GM12878 (cell line): ENCODE data around the gene PSORS1C2. TPM values are rescaled to one million over a fixed set of nuclear protein-coding genes. Genes with fewer than 3 reads are reported as not detected.

Experiments used
- ATAC-seq: fragments of 200-7000 bp; cut with Tn5 transposase; 3 replicates; pipeline ENCODE4 v1.9.1; 2020; ENCODE audit warnings: mild to moderate bottlenecking, moderate library complexity
- BruUV-seq: library from RNA; stranded (reverse); fragments of 400-500 nt; replicated peaks from 2 replicates; lab custom pipeline; 2021; lab: Mats Ljungman, UMichigan
- CTCF ChIA-PET: fragments of 300-600 bp; sonication (Branson Sonifier 250); formaldehyde crosslinking; extraction: SDS; loops from one replicate; lab custom pipeline; 2021; ENCODE audit warnings: inconsistent platforms; lab: Yijun Ruan, JAX
- POLR2A ChIA-PET: fragments of 350-600 bp; formaldehyde crosslinking; extraction: SDS; loops from one replicate; lab custom pipeline; 2021; ENCODE audit warnings: inconsistent platforms; lab: Charles Lee
- RAD21 ChIA-PET: fragments of 300-600 bp; sonication (Branson Sonifier 250); formaldehyde crosslinking; loops from one replicate; lab custom pipeline; 2023; ENCODE audit warnings: antibody characterized with exemption; ENCODE audit not compliant: unreplicated experiment; lab: Charles Lee
- SMC1A ChIA-PET: fragments of 300-600 bp; sonication (Branson Sonifier 250); formaldehyde crosslinking; loops from one replicate; lab custom pipeline; 2023; ENCODE audit not compliant: unreplicated experiment, uncharacterized antibody; lab: Charles Lee
- DNase-seq: peaks from one replicate; pipeline ENCODE4 v3.0.0-alpha.2; 2011; ENCODE audit warnings: low read depth, low spot score
- FAIRE-seq: peaks from 3 replicates; lab custom pipeline; 2011; peaks lifted over from hg19 to GRCh38; lab: Jason Lieb, UNC
- H2AFZ ChIP-seq: 2 replicates; pipeline ENCODE4 v1.6.0; 2011; ENCODE audit warnings: low read depth, low read length, control low read depth; ENCODE audit not compliant: control insufficient read depth
- H3K27ac ChIP-seq: 2 replicates; pipeline ENCODE4 v1.5.1; 2011; ENCODE audit warnings: control low read depth; ENCODE audit not compliant: control insufficient read depth, insufficient read depth
- H3K27me3 ChIP-seq, 2 experiments: replicated peaks in 1 of 2; 2 replicates each; pipeline versions ENCODE4 v1.6.0 to v1.6.1; 2011; ENCODE audit warnings: low read length in 1 of 2; ENCODE audit not compliant: control insufficient read depth in 2 of 2, insufficient read depth in 2 of 2
- H3K36me3 ChIP-seq, 2 experiments: 2 replicates each; pipeline ENCODE4 v1.5.1; 2011; ENCODE audit warnings: low read length in 1 of 2; ENCODE audit not compliant: control insufficient read depth in 2 of 2, insufficient read depth in 2 of 2
- H3K4me1 ChIP-seq: 2 replicates; pipeline ENCODE4 v1.6.1; 2011; ENCODE audit warnings: mild to moderate bottlenecking, low read length, moderate library complexity, mixed read lengths; ENCODE audit not compliant: control insufficient read depth, insufficient read depth
- H3K4me2 ChIP-seq: 2 replicates; pipeline ENCODE4 v1.6.0; 2011; ENCODE audit warnings: control low read depth; ENCODE audit not compliant: control insufficient read depth, insufficient read depth
- H3K4me3 ChIP-seq: fragments of 200-600 bp; sonication (generic); 2 replicates; pipeline ENCODE4 v1.5.1; 2016
- H3K79me2 ChIP-seq: 2 replicates; pipeline ENCODE4 v1.6.0; 2011; ENCODE audit warnings: low read length; ENCODE audit not compliant: control insufficient read depth, insufficient read depth
- H3K9ac ChIP-seq: 2 replicates; pipeline ENCODE4 v1.8.0; 2011; ENCODE audit warnings: low read length, control low read depth, mixed read lengths; ENCODE audit not compliant: control insufficient read depth, insufficient read depth
- H3K9me3 ChIP-seq: replicated peaks from 3 replicates; pipeline ENCODE4 v1.5.1; 2011; ENCODE audit warnings: mild to moderate bottlenecking, low read length; ENCODE audit not compliant: control insufficient read depth, insufficient read depth
- H4K20me1 ChIP-seq: 2 replicates; pipeline ENCODE4 v1.6.0; 2011; ENCODE audit not compliant: control insufficient read depth, insufficient read depth
- CBX5 ChIP-seq: sonication (generic); IDR thresholded peaks from 2 replicates; pipeline ENCODE4 v1.6.1; 2016; ENCODE audit warnings: low read depth, moderate library complexity, mild to moderate bottlenecking, inconsistent platforms
- FOXK2 ChIP-seq: fragments of 450-650 bp; IDR thresholded peaks from 2 replicates; pipeline ENCODE4 v1.6.1; 2017; ENCODE audit warnings: mild to moderate bottlenecking, moderate library complexity
- IRF4 ChIP-seq: IDR thresholded peaks from 2 replicates; pipeline ENCODE4 v1.6.1; 2011; ENCODE audit warnings: low read depth, low read length
- MEF2B ChIP-seq: fragments of 450-650 bp; IDR thresholded peaks from 2 replicates; pipeline ENCODE4 v1.6.1; 2018; ENCODE audit warnings: mild to moderate bottlenecking, moderate library complexity; ENCODE audit not compliant: partially characterized antibody, poor library complexity, severe bottlenecking
- NR2C1 ChIP-seq: fragments of 450-650 bp; IDR thresholded peaks from 2 replicates; pipeline ENCODE4 v1.6.1; 2017; ENCODE audit warnings: antibody characterized with exemption, mild to moderate bottlenecking, moderate library complexity
- PAX5 ChIP-seq: IDR thresholded peaks from 2 replicates; pipeline ENCODE4 v1.6.1; 2011; ENCODE audit warnings: low read depth, low read length, borderline replicate concordance
- PML ChIP-seq: IDR thresholded peaks from 2 replicates; pipeline ENCODE4 v1.6.1; 2012; ENCODE audit warnings: low read length, inconsistent platforms
- STAT3 ChIP-seq: IDR thresholded peaks from 2 replicates; pipeline ENCODE4 v1.6.1; 2011; ENCODE audit warnings: low read depth, low read length, improper control_type of control experiment
- TARDBP ChIP-seq: IDR thresholded peaks from 2 replicates; pipeline ENCODE4 v1.6.1; 2016; ENCODE audit warnings: borderline replicate concordance
- ZNF622 ChIP-seq: fragments of 450-650 bp; IDR thresholded peaks from 2 replicates; pipeline ENCODE4 v1.6.1; 2017; ENCODE audit warnings: mild to moderate bottlenecking, inconsistent platforms
- WGBS: methylation state at CpG from one replicate; pipeline ENCODE4 v1.1.6; 2016; ENCODE audit warnings: low lambda C conversion rate; ENCODE audit not compliant: insufficient replicate concordance, insufficient coverage; ENCODE audit errors: missing lambda C conversion rate; 5-methylcytosine and 5-hydroxymethylcytosine counted together
- in situ Hi-C: fragments of 300-500 bp; cut with MboI; formaldehyde crosslinking; loops from 9 replicates; pipeline ENCODE4 v1.14.3; 2018; ENCODE audit warnings: mixed read lengths
- intact Hi-C: fragments of 100-400 bp; cut with micrococcal nuclease; formaldehyde crosslinking; loops from one replicate; pipeline ENCODE4 v1.14.2; 2022; ENCODE audit not compliant: unreplicated experiment
- polyA plus RNA-seq, 11 experiments: library from polyadenylated mRNA; depleted of rRNA in 4 of 11; unstranded in 6 of 11; stranded (reverse) in 5 of 11; fragments of >200 nt; fragmentation: Nextera tagmentation in 4 of 11; fragmentation: Illumina TruSeq in 1 of 11; extraction: Ambion mirVana in 4 of 11; extraction: Trizol in 1 of 11; gene quantifications; 1 replicate in 1 of 11; 2 replicates in 10 of 11; pipeline versions ENCODE4 v1.2.1 to v1.2.3, GENCODE V29; 2011 to 2016; ENCODE audit warnings: inconsistent platforms in 2 of 11, missing spikeins in 2 of 11, low read depth in 1 of 11
- total RNA-seq, 4 experiments: library from RNA; depleted of rRNA in 3 of 4; stranded (reverse); fragments of >200 nt in 3 of 4; fragmentation: Illumina TruSeq in 1 of 4; extraction: Trizol in 1 of 4; gene quantifications; 2 replicates each; pipeline versions ENCODE4 v1.2.1 to v1.2.3, GENCODE V29; 2013 to 2021
- TF ChIP-seq, protein P1 (sequence below): IDR thresholded peaks from 2 replicates; pipeline ENCODE4 v1.6.1; 2012; ENCODE audit warnings: low read length, inconsistent platforms
- TF ChIP-seq, protein P2 (sequence below): fragments of 450-650 bp; IDR thresholded peaks from 2 replicates; pipeline ENCODE4 v1.6.1; 2014; ENCODE audit warnings: mild to moderate bottlenecking
- TF ChIP-seq, protein P3 (sequence below): fragments of 450-650 bp; formaldehyde crosslinking; IDR thresholded peaks from 2 replicates; pipeline ENCODE4 v1.4.0; 2020; ENCODE audit warnings: mild to moderate bottlenecking, moderate library complexity
- TF ChIP-seq, protein P4 (sequence below): IDR thresholded peaks from 2 replicates; pipeline ENCODE4 v1.6.1; 2011; ENCODE audit warnings: low read depth, low read length, improper control_type of control experiment, borderline replicate concordance

The PSORS1C2 gene
- total and polyA plus RNA-seq, 10 of the 15 experiments (the other 5 are each of a cell fraction or from before 2014, with no cell fraction given), result not detected

DNA sequence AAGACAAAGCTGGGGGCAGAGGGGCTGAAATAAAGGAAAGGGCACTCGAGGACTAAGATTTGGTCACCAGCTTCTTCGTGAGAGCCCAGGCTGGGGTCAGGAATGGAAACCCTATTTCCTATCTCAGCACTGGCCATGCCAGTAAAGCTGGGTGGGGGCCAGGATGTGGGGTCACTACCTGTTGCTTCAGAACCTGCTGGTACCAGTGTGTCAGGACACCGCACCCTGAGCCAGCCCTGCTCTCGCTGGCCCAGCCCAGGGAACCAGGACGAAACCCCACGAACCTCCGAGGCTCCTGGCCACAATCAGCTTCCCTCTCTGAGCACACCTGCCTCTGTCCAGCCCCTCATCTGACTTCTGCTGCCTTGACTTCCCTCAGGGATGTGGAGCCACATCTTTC, 20.7 kb downstream of the PSORS1C2 start (continued):
- TF ChIP-seq, protein P1, sequence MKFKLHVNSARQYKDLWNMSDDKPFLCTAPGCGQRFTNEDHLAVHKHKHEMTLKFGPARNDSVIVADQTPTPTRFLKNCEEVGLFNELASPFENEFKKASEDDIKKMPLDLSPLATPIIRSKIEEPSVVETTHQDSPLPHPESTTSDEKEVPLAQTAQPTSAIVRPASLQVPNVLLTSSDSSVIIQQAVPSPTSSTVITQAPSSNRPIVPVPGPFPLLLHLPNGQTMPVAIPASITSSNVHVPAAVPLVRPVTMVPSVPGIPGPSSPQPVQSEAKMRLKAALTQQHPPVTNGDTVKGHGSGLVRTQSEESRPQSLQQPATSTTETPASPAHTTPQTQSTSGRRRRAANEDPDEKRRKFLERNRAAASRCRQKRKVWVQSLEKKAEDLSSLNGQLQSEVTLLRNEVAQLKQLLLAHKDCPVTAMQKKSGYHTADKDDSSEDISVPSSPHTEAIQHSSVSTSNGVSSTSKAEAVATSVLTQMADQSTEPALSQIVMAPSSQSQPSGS, result no peak
- no peak for TF ChIP-seq ZNF622
- TF ChIP-seq, protein P2, sequence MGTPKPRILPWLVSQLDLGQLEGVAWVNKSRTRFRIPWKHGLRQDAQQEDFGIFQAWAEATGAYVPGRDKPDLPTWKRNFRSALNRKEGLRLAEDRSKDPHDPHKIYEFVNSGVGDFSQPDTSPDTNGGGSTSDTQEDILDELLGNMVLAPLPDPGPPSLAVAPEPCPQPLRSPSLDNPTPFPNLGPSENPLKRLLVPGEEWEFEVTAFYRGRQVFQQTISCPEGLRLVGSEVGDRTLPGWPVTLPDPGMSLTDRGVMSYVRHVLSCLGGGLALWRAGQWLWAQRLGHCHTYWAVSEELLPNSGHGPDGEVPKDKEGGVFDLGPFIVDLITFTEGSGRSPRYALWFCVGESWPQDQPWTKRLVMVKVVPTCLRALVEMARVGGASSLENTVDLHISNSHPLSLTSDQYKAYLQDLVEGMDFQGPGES, result no peak

DNA sequence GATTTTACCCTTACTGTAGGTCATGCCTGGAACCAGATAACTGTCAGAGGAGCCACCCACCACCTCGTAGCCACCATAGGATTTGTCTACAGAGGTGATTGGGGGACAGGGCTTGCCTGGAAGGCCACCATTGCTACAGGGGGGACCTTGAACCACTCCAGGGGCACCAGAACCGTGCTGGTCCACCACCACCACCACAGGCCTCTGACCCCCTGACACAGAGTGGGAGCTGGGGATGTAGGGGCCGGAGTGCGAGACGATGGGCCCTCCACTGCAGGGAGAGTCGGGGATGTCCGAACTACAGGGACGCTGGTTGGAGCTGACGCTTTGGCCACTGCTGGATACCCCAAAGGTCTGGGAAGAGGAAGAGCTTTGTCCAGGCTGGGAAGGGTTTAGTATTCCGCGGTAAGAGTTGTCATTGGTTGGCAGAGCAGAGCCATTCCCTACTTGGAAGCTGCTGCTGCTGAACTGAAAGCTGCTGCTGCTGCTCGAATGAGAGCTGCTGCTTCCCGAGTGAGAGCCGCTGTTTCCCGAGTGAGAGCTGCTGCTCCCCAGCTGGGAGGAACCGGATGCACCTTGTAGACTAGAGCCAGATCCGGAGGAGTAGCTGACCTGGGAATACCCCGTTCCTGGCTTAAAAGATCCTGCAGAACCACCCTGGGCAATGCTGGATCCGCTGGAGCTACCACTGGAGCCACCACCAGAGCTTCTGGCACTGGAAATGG, 22.0 kb downstream of the PSORS1C2 start:
- in situ Hi-C loops (no loop called here), intact Hi-C loops (no loop called here)
- Histone ChIP-seq H3K4me2 (no peak overlapping the region), H3K27me3 (peaks cover 3% of the 10 kb centered on the region in 2 experiments; a peak in 3 of 4 replicates), H4K20me1 (no peaks in the 10 kb centered on the region), H3K79me2 (no peaks in the 10 kb centered on the region), H3K4me3 (no peak overlapping the region), H3K4me1 (no peaks in the 10 kb centered on the region), H3K9ac (no peak overlapping the region), H3K36me3 (no peaks in the 10 kb centered on the region), H2AFZ (no peak overlapping the region), H3K9me3 (no peaks in the 10 kb centered on the region), H3K27ac (no peak overlapping the region)
- CTCF ChIA-PET, result interaction anchor here (2.7 to 3.0 kb wide), 2 partner anchors 11 to 30 kb away, joined by 9 to 11 read pairs; no protein-coding TSS in a partner anchor
- SMC1A ChIA-PET, result no interaction called here
- ATAC-seq, result no peak
- BruUV-seq, result no TSS peak
- POLR2A ChIA-PET, result no interaction called here
- no peak for DNase-seq
- WGBS, result 40% methylated on average over 19 of the region's 19 CpGs
- RAD21 ChIA-PET, result no interaction called here
- TF ChIP-seq PAX5, result no peak
- no peak for TF ChIP-seq MEF2B
- no peak for TF ChIP-seq NR2C1
- TF ChIP-seq, protein P3, sequence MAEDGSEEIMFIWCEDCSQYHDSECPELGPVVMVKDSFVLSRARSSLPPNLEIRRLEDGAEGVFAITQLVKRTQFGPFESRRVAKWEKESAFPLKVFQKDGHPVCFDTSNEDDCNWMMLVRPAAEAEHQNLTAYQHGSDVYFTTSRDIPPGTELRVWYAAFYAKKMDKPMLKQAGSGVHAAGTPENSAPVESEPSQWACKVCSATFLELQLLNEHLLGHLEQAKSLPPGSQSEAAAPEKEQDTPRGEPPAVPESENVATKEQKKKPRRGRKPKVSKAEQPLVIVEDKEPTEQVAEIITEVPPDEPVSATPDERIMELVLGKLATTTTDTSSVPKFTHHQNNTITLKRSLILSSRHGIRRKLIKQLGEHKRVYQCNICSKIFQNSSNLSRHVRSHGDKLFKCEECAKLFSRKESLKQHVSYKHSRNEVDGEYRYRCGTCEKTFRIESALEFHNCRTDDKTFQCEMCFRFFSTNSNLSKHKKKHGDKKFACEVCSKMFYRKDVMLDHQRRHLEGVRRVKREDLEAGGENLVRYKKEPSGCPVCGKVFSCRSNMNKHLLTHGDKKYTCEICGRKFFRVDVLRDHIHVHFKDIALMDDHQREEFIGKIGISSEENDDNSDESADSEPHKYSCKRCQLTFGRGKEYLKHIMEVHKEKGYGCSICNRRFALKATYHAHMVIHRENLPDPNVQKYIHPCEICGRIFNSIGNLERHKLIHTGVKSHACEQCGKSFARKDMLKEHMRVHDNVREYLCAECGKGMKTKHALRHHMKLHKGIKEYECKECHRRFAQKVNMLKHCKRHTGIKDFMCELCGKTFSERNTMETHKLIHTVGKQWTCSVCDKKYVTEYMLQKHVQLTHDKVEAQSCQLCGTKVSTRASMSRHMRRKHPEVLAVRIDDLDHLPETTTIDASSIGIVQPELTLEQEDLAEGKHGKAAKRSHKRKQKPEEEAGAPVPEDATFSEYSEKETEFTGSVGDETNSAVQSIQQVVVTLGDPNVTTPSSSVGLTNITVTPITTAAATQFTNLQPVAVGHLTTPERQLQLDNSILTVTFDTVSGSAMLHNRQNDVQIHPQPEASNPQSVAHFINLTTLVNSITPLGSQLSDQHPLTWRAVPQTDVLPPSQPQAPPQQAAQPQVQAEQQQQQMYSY (CRISPR knock-in tag), result no peak
- TF ChIP-seq IRF4, result no peak
- TF ChIP-seq CBX5, result no peak
- TF ChIP-seq PML, result no peak
- TF ChIP-seq, protein P4, sequence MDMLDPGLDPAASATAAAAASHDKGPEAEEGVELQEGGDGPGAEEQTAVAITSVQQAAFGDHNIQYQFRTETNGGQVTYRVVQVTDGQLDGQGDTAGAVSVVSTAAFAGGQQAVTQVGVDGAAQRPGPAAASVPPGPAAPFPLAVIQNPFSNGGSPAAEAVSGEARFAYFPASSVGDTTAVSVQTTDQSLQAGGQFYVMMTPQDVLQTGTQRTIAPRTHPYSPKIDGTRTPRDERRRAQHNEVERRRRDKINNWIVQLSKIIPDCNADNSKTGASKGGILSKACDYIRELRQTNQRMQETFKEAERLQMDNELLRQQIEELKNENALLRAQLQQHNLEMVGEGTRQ, result no peak
- no peak for TF ChIP-seq STAT3
- no peak for TF ChIP-seq FOXK2
- TF ChIP-seq TARDBP, result no peak
- TF ChIP-seq, all 136 proteins: peak for 0
- FAIRE-seq, result no peak
